ENCODE results near the gene TBC1D22B.

GRCh38 chr6:37339741-37340638, 82.4 kb downstream of the TBC1D22B start:
- TF ChIP-seq EP300 (IDR thresholded peaks at IDR 0.05): no peak
- TF ChIP-seq POLR2A (IDR thresholded peaks at IDR 0.05): no peak
- no peak for TF ChIP-seq CTCF (IDR thresholded peaks at IDR 0.05)
